ENCODE measurements around the gene COL26A1. TPM values are rescaled to one million over a fixed set of nuclear protein-coding genes. Genes with fewer than 3 reads are reported as not detected.

The COL26A1 gene
- total RNA-seq, 2 donors from 2014 or later, result 0.14 TPM; not detected in 1

GRCh38 chr7:101412976-101413375, 50.3 kb downstream of the COL26A1 start:
- TF ChIP-seq CTCF (IDR thresholded peaks at IDR 0.05), result no peak
- Histone ChIP-seq H3K36me3 (no peaks in the 10 kb centered on the region), H3K9me3 (peaks cover 11% of the 10 kb centered on the region), H3K27ac (no peak overlapping the region), H3K4me1 (ENCODE audit: control insufficient read depth in 1 of 2, low read depth in 2 of 2) (no peaks in the 10 kb centered on the region), H3K27me3 (replicated peaks; ENCODE audit: insufficient read depth) (no peaks in the 10 kb centered on the region), H3K4me3 (no peak overlapping the region)
- no peak for DNase-seq (ENCODE audit: low spot score)
- ATAC-seq (ENCODE audit: insufficient number of reproducible peaks, low FRiP score, low read depth), result no peak

- H3K27ac ChIP-seq, result no peak overlapping the region
- H3K4me1 ChIP-seq (ENCODE audit: control insufficient read depth in 1 of 2, low read depth in 2 of 2), result no peaks in the 10 kb centered on the region
- no peak for TF ChIP-seq CTCF (IDR thresholded peaks at IDR 0.05)
- H3K4me3 ChIP-seq, result no peak overlapping the region
- no peaks in the 10 kb centered on the region for H3K27me3 ChIP-seq (replicated peaks; ENCODE audit: insufficient read depth)
- H3K9me3 ChIP-seq, result no peaks in the 10 kb centered on the region
- DNase-seq (ENCODE audit: low spot score) (no peak), ATAC-seq (ENCODE audit: insufficient number of reproducible peaks, low FRiP score, low read depth) (no peak)
- no peaks in the 10 kb centered on the region for H3K36me3 ChIP-seq
Measured at GRCh38 chr7:101418694-101419093, 56.0 kb downstream of the COL26A1 start.

- H3K27me3 ChIP-seq (replicated peaks; ENCODE audit: insufficient read depth), result no peaks in the 10 kb centered on the region
Measured at GRCh38 chr7:101419831-101420230, 57.2 kb downstream of the COL26A1 start.

GRCh38 chr7:101420436-101420835, 57.8 kb downstream of the COL26A1 start:
- Histone ChIP-seq H3K36me3 (no peaks in the 10 kb centered on the region), H3K4me1 (ENCODE audit: control insufficient read depth in 1 of 2, low read depth in 2 of 2) (no peaks in the 10 kb centered on the region), H3K4me3 (no peak overlapping the region), H3K9me3 (no peaks in the 10 kb centered on the region), H3K27ac (no peak overlapping the region), H3K27me3 (replicated peaks; ENCODE audit: insufficient read depth) (no peaks in the 10 kb centered on the region)
- no peak for DNase-seq (ENCODE audit: low spot score)
- TF ChIP-seq CTCF (IDR thresholded peaks at IDR 0.05), result no peak
- no peak for ATAC-seq (ENCODE audit: insufficient number of reproducible peaks, low FRiP score, low read depth)

More at GRCh38 chr7:101419831-101420230, 57.2 kb downstream of the COL26A1 start:
- no peak for DNase-seq (ENCODE audit: low spot score)
- Histone ChIP-seq H3K36me3 (no peaks in the 10 kb centered on the region), H3K4me1 (ENCODE audit: control insufficient read depth in 1 of 2, low read depth in 2 of 2) (no peaks in the 10 kb centered on the region), H3K27ac (no peak overlapping the region), H3K9me3 (no peaks in the 10 kb centered on the region), H3K4me3 (no peak overlapping the region)
- no peak for ATAC-seq (ENCODE audit: insufficient number of reproducible peaks, low FRiP score, low read depth)
- no peak for TF ChIP-seq CTCF (IDR thresholded peaks at IDR 0.05)

- Histone ChIP-seq H3K9me3 (no peaks in the 10 kb centered on the region), H3K4me1 (ENCODE audit: control insufficient read depth in 1 of 2, low read depth in 2 of 2) (no peaks in the 10 kb centered on the region), H3K36me3 (no peaks in the 10 kb centered on the region), H3K4me3 (no peak overlapping the region), H3K27me3 (replicated peaks; ENCODE audit: insufficient read depth) (no peaks in the 10 kb centered on the region), H3K27ac (no peak overlapping the region)
- TF ChIP-seq CTCF (IDR thresholded peaks at IDR 0.05), result no peak
- DNase-seq (ENCODE audit: low spot score) (no peak), ATAC-seq (ENCODE audit: insufficient number of reproducible peaks, low FRiP score, low read depth) (no peak)
Measured at GRCh38 chr7:101422356-101423195, 59.9 kb downstream of the COL26A1 start.
